ENCODE measurements around the gene ANKRD40.

ANKRD40 gene

GRCh38 chr17:50676065-50676975 lies 31.4 kb downstream of the ANKRD40 start:
- no peak overlapping the region for H3K4me3 ChIP-seq (replicated peaks; ENCODE audit: low read depth, low read length)
- TF ChIP-seq CTCF (IDR thresholded peaks at IDR 0.05; ENCODE audit: low read depth, low read length, missing control alignments): no peak
- DNase-seq (ENCODE audit: extremely low read depth, low read depth): no peak

- H3K4me3 ChIP-seq (replicated peaks; ENCODE audit: low read depth, low read length): no peak overlapping the region
- DNase-seq (ENCODE audit: extremely low read depth, low read depth): no peak
- TF ChIP-seq CTCF (IDR thresholded peaks at IDR 0.05; ENCODE audit: low read depth, low read length, missing control alignments): no peak
These were observed 32.1 kb downstream of the ANKRD40 start for GRCh38 chr17:50675627-50676026.

- TF ChIP-seq CTCF (IDR thresholded peaks at IDR 0.05; ENCODE audit: low read depth, low read length, missing control alignments): no peak
- H3K4me3 ChIP-seq (replicated peaks; ENCODE audit: low read depth, low read length): no peak overlapping the region
- no peak for DNase-seq (ENCODE audit: extremely low read depth, low read depth)
These were observed 32.5 kb downstream of the ANKRD40 start for GRCh38 chr17:50675190-50675589.

- DNase-seq (ENCODE audit: extremely low read depth, low read depth): no peak
- no peak overlapping the region for H3K4me3 ChIP-seq (replicated peaks; ENCODE audit: low read depth, low read length)
- no peak for TF ChIP-seq CTCF (IDR thresholded peaks at IDR 0.05; ENCODE audit: low read depth, low read length, missing control alignments)
These were observed 34.7 kb downstream of the ANKRD40 start for GRCh38 chr17:50672831-50673551.

- no peak for DNase-seq (ENCODE audit: extremely low read depth, low read depth)
- H3K4me3 ChIP-seq (replicated peaks; ENCODE audit: low read depth, low read length): no peak overlapping the region
- no peak for TF ChIP-seq CTCF (IDR thresholded peaks at IDR 0.05; ENCODE audit: low read depth, low read length, missing control alignments)
These were observed 35.6 kb downstream of the ANKRD40 start for GRCh38 chr17:50672071-50672470.

- H3K4me3 ChIP-seq (replicated peaks; ENCODE audit: low read depth, low read length): no peak overlapping the region
- TF ChIP-seq CTCF (IDR thresholded peaks at IDR 0.05; ENCODE audit: low read depth, low read length, missing control alignments): no peak
- DNase-seq (ENCODE audit: extremely low read depth, low read depth): no peak
These were observed 38.7 kb downstream of the ANKRD40 start for GRCh38 chr17:50668838-50669581.
